Articular chondrocyte of knee joint (primary cell): ENCODE measurements around the gene HNMT. TPM values are rescaled to one million over a fixed set of nuclear protein-coding genes. Genes with fewer than 3 reads are reported as not detected.

Experiments used
- total RNA-seq: library from RNA; depleted of rRNA; stranded (reverse); fragments of >200 nt; gene quantifications from 2 replicates; pipeline ENCODE4 v1.2.3, GENCODE V29; 2012

HNMT gene
- total RNA-seq: 31.5 and 63.0 TPM in 2 replicates

DNA sequence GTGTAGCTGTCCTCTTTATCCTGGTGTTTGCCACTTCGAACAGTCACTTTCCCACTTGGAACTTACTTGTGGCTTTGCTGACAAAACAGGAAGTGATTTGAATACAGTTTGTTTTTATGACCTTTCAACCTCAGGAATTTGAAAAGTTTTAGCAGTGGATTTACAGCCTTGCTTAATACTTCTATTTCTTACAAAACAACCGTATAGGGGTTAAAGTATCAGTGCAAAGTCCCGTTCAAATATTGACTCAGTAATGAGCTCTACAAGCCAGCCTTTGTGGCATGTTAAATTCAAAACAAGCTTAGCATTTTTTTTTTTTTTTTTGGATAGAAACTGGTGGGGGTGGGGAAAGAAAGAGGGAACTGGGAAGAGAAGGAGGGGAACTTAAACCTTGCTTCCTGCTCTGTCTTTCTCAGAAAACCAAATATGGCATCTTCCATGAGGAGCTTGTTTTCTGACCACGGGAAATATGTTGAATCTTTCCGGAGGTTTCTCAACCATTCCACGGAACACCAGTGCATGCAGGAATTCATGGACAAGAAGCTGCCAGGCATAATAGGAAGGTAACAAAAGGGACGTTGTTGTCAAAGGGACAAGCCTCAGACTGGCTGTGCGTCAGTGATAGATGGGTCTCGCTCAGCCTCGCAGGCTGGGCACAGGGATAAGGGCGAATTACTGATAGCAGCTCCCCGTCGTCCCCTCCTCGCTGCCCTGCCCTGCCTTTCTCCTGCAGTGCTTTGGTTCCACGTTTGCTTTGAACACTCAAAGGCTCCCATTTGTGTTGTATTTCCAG lies at the start of gene HNMT:
Gene HNMT, plus strand, starts transcription at position 408 of the 793 bp plus-strand sequence. Its CDS starts 19 bp downstream, at position 427.

